ENCODE measurements around the gene PDPR.
"Not testable (repeated sequence)": the region's sequence is repeated elsewhere in the genome, so short reads cannot be mapped to it uniquely, and the experiment has no call there.

Gene PDPR

GRCh38 chr16:70128844-70129243 is 14.7 kb downstream of the PDPR start:
- DNase-seq (ENCODE audit: low read depth) = not testable (repeated sequence)

- not testable (repeated sequence) for DNase-seq (ENCODE audit: low read depth)
Observed at GRCh38 chr16:70135796-70136195, 21.7 kb downstream of the PDPR start.

GRCh38 chr16:70136595-70136994 is 22.5 kb downstream of the PDPR start:
- not testable (repeated sequence) for DNase-seq (ENCODE audit: low read depth)

- not testable (repeated sequence) for DNase-seq (ENCODE audit: low read depth)
Observed at GRCh38 chr16:70142739-70143138, 28.6 kb downstream of the PDPR start.

GRCh38 chr16:70143231-70143895 is 29.2 kb downstream of the PDPR start:
- DNase-seq (ENCODE audit: low read depth) = not testable (repeated sequence)

GRCh38 chr16:70147853-70148252 is 33.7 kb downstream of the PDPR start:
- not testable (repeated sequence) for DNase-seq (ENCODE audit: low read depth)

- not testable (repeated sequence) for DNase-seq (ENCODE audit: low read depth)
Observed at GRCh38 chr16:70148453-70148852, 34.3 kb downstream of the PDPR start.

GRCh38 chr16:70149296-70149695 is 35.2 kb downstream of the PDPR start:
- not testable (repeated sequence) for DNase-seq (ENCODE audit: low read depth)

GRCh38 chr16:70151391-70151790 is 37.3 kb downstream of the PDPR start:
- DNase-seq (ENCODE audit: low read depth) = no peak

GRCh38 chr16:70151941-70152509 is 37.9 kb downstream of the PDPR start:
- no peak for DNase-seq (ENCODE audit: low read depth)

- no peak for DNase-seq (ENCODE audit: low read depth)
Observed at GRCh38 chr16:70152578-70153302, 38.6 kb downstream of the PDPR start.

- not testable (repeated sequence) for DNase-seq (ENCODE audit: low read depth)
Observed at GRCh38 chr16:70154736-70155135, 40.6 kb downstream of the PDPR start.

- no peak for DNase-seq (ENCODE audit: low read depth)
Observed at GRCh38 chr16:70156207-70156978, 42.3 kb downstream of the PDPR start.

- no peak for DNase-seq (ENCODE audit: low read depth)
Observed at GRCh38 chr16:70157105-70157476, 43.0 kb downstream of the PDPR start.

GRCh38 chr16:70157477-70158260 is 43.5 kb downstream of the PDPR start:
- DNase-seq (ENCODE audit: low read depth) = no peak

- no peak for DNase-seq (ENCODE audit: low read depth)
Observed at GRCh38 chr16:70158261-70158939, 44.3 kb downstream of the PDPR start.

GRCh38 chr16:70159355-70160348 is 45.5 kb downstream of the PDPR start:
- no peak for DNase-seq (ENCODE audit: low read depth)

GRCh38 chr16:70160388-70160787 is 46.3 kb downstream of the PDPR start:
- DNase-seq (ENCODE audit: low read depth) = no peak

GRCh38 chr16:70160821-70161220 is 46.7 kb downstream of the PDPR start:
- no peak for DNase-seq (ENCODE audit: low read depth)

- no peak for DNase-seq (ENCODE audit: low read depth)
Observed at GRCh38 chr16:70161350-70161749, 47.2 kb downstream of the PDPR start.

Data from stimulated activated CD8-positive, alpha-beta memory T cell treated with anti-CD3 and anti-CD28 coated beads, Interleukin-7, amount 100 ng/mL, for 24 hours (primary cell).